NCI-H2081 treated with DMSO at 0.1 percent for 48 hours (cell line): ENCODE results near the gene POLDIP3.

Experiments
- DNase-seq: peaks from one replicate; lab custom pipeline; 2025; lab: John Stamatoyannopoulos, UW

Gene POLDIP3

GRCh38 chr22:42614312-42615091, at the start of gene POLDIP3:
POLDIP3 (minus strand) TSS chr22:42614883; CDS start chr22:42614857, 26 bp downstream.
- peak; percentile 83 for DNase-seq

DNA sequence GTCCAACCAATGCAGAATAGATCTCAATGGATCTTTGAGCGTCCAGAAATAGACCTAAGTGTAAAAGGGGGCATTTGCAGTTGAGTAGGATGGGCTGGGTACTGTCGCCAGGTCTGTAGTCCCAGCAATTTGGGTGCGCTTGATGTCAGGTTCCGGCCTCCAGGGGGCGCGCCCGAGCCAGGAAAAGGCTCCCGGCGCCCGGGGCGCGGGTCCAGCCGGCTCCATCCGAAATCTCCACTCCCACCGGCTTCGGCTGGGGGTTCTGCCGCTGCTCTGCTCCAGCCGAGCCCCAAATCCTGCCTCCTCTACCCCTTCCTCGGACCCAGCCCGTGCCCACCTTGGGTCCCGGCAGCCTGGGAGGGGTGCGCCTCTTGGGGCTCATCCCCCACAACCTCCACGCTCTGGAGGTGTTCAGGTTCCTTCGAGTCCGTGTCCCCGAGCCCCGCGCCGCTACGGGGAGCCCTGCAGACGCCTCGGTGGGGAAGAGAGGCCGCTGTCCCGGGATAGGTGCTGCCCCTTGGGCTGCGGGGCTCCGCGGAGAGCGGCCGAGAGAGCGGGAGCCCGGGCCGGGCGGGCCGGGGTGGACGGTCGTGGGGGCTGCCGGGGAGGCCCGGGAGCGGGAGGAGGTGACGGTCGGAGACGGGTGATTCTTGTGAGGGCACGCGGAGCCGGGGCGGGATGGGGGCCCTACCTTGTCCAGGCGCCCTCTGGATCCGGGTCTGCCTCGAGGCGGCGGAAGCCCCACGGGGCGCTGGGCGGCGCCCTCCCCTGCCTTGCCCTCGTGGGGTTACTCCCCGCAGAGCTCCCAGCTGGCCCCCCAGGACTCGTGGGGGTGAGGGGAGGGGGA, 47.5 kb upstream of the POLDIP3 start:
- DNase-seq, result no peak

DNA sequence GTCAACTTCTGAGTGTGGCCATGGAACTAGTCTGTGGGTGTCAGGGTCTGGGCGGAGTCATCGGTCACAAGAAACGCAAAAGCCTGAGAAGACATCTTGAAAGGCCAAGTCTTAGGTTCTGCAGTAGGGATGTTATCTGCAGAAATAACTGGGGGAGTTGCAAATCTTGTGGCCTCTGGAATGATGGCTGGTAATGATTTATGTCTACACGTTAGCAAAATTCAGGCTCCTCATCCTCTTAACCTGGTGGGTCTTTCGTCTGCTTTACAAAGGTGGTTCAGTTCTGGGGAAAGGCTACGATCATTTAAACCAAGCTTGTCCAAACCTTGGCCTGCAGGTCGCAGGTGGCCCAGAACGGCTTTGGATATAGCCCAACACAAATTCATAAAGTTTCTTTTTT, 41.9 kb upstream of the POLDIP3 start:
- no peak for DNase-seq

- DNase-seq, result no peak
Measured at GRCh38 chr22:42655693-42656092, 41.0 kb upstream of the POLDIP3 start.

GRCh38 chr22:42654436-42655073, 39.9 kb upstream of the POLDIP3 start:
- no peak for DNase-seq

- DNase-seq, result no peak
Measured at GRCh38 chr22:42653999-42654398, 39.3 kb upstream of the POLDIP3 start.

DNA sequence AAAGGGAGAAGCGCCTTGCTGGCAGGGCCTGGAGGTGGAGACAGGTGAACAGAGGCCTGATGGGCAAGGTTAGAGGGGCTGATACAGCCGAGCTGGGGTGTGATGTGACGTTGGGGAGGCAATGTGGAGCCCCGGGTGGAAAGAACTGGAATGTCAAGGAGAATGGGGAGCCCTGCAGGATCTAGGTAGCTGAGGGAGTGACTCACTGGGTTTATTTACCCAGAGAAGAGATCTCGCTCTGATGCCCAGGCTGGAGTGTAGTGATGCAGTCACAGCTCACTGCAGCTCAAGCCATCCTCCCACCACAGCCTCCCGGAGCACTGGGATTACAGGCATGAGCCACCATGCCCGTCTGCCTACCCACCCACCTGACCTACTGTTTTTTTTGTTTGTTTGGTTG, 36.5 kb upstream of the POLDIP3 start:
- no peak for DNase-seq

DNA sequence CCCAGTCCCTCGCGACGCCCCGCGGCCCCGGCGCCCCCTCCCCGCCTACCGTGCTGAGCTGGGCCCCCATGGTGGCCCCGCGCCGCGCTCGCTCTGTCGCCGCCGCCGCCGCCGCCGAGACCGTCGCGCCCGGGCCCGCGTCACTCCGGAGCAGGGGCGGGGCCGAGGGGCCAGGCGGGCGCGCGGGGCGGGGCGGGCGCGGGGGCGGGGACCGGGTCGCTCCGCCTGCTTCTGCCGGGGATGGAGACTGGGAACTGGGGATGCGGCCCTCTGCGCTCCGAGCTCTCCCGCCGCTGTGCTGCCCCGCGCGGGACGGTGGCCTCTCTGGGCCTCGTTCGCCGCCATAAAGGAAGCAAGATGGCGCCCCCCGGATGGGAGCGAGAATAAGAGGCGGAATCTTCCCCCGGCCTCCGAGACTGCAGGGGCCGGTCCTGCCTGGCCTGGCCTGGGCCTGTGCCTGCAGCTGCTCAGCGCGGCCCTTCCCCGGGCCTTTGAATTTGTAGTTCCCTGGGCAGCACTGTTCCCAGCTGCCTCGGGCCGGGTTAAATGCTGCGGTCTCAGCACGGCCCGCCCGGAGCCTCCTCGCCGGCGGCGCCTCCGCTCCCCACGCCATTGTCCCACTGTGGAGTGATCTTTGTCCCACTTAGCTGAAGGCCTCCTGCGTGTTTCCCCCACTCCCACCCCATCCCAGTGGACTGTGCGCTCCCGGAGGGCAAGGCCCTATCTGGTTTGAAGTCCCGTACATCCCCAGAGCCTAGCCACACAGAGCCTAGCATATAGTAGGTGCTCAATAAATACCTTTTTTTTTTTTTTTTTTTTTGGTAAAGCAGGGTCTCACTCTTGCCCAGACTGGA, 34.8 kb upstream of the POLDIP3 start, which contains the start of gene CYB5R3:
CYB5R3 (minus strand) TSS at position 147 of the 854 bp plus-strand sequence; CDS start at position 70, 77 bp downstream.
- no peak for DNase-seq

DNA sequence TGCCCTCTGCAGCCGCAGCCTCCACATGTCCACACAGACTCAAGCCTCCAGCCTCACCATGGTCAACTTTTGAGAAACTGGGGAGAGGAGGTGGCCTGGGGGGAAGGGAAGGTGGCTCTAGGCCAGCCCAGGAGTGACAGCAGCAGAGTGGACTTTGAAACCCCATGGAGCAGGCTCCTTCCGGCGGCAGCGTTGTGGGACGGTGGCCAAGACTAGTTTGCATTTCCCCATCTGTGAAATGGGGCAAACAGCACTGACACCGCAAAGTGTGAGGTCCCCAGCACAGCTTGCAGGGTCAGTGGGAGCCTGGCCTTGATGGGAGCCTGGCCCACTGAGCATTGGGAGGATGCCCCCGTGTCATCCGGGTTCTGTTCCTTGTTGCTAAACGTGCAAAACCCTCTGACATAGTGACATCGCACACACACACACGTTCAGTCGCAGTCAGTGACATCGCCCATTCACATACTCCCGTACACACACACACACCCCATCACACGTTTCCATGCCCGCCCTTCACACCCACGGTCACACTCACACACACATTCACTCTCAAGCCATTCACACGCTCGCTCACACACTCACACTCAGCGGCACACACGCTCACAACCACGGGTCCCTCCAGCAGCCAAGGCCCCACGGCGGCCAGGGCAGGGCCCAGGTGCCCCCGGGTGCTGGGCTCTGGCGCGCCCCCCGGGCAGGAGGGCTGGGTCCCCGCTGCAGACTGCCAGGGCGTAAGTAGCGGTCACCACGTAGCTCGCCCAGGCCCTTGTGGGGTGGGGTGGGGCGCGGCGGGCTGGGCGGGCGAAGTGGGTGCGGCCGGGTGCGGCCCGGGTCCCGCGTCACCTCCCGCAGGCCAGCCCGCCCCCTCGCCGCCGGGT, 33.9 kb upstream of the POLDIP3 start:
- no peak for DNase-seq

DNA sequence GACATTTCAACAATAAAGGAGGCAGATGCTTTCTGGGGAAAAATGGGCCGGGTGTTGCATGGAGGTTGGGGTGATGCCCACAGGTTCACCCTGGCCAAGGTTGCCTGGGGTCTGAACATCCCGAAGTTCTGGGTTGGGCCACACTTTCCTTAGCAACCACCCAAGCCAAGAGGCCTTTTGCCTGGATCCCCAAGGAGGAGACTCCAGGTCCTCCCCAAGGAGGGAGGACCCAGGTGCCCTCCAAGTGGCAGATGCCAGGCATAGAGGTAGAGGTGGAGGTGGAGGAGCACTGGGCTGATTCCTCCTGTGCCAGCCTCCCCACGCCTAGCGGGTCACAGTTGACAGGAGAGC, 33.3 kb upstream of the POLDIP3 start:
- no peak for DNase-seq

- DNase-seq, result no peak
Measured at GRCh38 chr22:42646569-42647525, 32.2 kb upstream of the POLDIP3 start.

GRCh38 chr22:42645938-42646568, 31.4 kb upstream of the POLDIP3 start:
- DNase-seq, result no peak

DNA sequence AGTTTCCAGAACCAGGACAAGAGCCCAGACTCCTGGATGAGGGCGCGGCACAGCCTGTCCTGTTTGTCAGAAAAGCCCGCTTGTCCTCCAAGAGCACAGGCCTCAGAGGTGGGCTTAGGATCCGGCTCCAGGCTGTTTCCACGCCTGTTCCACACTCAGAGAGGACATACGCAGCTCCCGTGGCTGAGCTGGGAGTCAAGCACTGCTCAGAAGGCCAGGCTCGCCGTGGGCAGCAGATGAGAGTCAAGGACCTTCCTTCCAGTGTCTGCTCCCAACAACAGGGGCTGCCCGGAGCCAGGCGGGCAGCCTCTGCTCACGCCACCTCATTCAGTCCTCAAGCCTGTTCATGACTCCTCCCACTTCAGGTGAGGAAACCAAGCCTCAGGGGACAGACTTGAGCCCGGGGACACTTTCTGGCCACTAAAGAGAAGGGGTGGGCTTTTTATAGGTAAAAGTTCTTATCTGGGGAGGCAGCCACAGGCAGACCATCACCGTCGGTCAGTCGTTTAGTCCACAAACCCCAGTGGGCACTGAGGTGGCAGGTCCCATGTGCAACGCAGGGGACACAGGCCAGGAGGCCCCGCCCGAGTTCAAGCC, 30.8 kb upstream of the POLDIP3 start:
- no peak for DNase-seq

GRCh38 chr22:42644422-42645340, 30.0 kb upstream of the POLDIP3 start:
- DNase-seq, result no peak

- no peak for DNase-seq
Measured at GRCh38 chr22:42643634-42644421, 29.1 kb upstream of the POLDIP3 start.

- no peak for DNase-seq
Measured at GRCh38 chr22:42642806-42643633, 28.3 kb upstream of the POLDIP3 start.
